Lung microvascular endothelial cell (primary cell): Measurements from ENCODE around the gene BRD3OS. TPM values are rescaled to one million over a fixed set of nuclear protein-coding genes. Genes with fewer than 3 reads are reported as not detected.

Source experiments
- total RNA-seq: library from RNA; depleted of rRNA; stranded (reverse); fragments of >200 nt; gene quantifications from 2 replicates; pipeline ENCODE4 v1.2.1, GENCODE V29; 2014

BRD3OS gene
- total RNA-seq, 1 donor from 2014 or later: 4.8 TPM

Other genes starting within 250 kb of the BRD3OS start
- gene VAV2, start 33.2 kb upstream of the BRD3OS start, total RNA-seq: 10.0 and 17.7 TPM in 2 replicates
- 7.1 and 7.6 TPM in 2 replicates for gene BRD3, start 42.5 kb downstream of the BRD3OS start, total RNA-seq
- gene WDR5, start 110.6 kb downstream of the BRD3OS start, total RNA-seq: 11.8 and 14.7 TPM in 2 replicates
- not detected in 2 replicates for gene RNU6ATAC, start 139.1 kb downstream of the BRD3OS start, total RNA-seq